Keratinocyte (primary cell): ENCODE data around the gene DCK. TPM values are rescaled to one million over a fixed set of nuclear protein-coding genes. Genes with fewer than 3 reads are reported as not detected.

Experiments used
- DNase-seq: peaks from one replicate; pipeline ENCODE4 v3.0.0-alpha.2; 2011; ENCODE audit warnings: low read depth, missing footprints, low spot score
- FAIRE-seq: peaks from 2 replicates; lab custom pipeline; 2011; peaks lifted over from hg19 to GRCh38; lab: Jason Lieb, UNC
- H2AFZ ChIP-seq: 2 replicates; pipeline ENCODE4 v1.6.0; 2012; ENCODE audit warnings: low read length, control low read depth, inconsistent platforms; ENCODE audit not compliant: control insufficient read depth
- H3K27ac ChIP-seq: 2 replicates; pipeline ENCODE4 v1.5.1; 2011; ENCODE audit warnings: low read length; ENCODE audit not compliant: control insufficient read depth, insufficient read depth
- H3K27me3 ChIP-seq: 3 replicates; pipeline ENCODE4 v1.6.0; 2011; ENCODE audit warnings: low read length; ENCODE audit not compliant: control insufficient read depth, insufficient read depth; ENCODE audit errors: extremely low read depth
- H3K36me3 ChIP-seq, 2 experiments: 2 replicates in 1 of 2; 3 replicates in 1 of 2; pipeline ENCODE4 v1.5.1; 2011; ENCODE audit warnings: low read length in 2 of 2, mild to moderate bottlenecking in 1 of 2; ENCODE audit not compliant: control insufficient read depth in 2 of 2, insufficient read depth in 2 of 2; ENCODE audit errors: extremely low read depth in 1 of 2
- H3K4me1 ChIP-seq: 3 replicates; pipeline ENCODE4 v1.5.1; 2011; ENCODE audit warnings: low read length; ENCODE audit not compliant: control insufficient read depth, insufficient read depth; ENCODE audit errors: extremely low read depth
- H3K4me2 ChIP-seq: 3 replicates; pipeline ENCODE4 v1.6.0; 2011; ENCODE audit warnings: low read depth, low read length; ENCODE audit not compliant: control insufficient read depth, insufficient read depth; ENCODE audit errors: extremely low read depth
- H3K4me3 ChIP-seq, 3 experiments: fragments of 200-600 bp in 1 of 3; sonication (generic) in 1 of 3; 2 replicates in 2 of 3; 3 replicates in 1 of 3; pipeline ENCODE4 v1.5.1; 2011 to 2016; ENCODE audit warnings: low read length in 3 of 3, mild to moderate bottlenecking in 3 of 3, control low read depth in 2 of 3, inconsistent platforms in 1 of 3, low read depth in 1 of 3, mixed read lengths in 1 of 3, mixed run types in 1 of 3, moderate library complexity in 1 of 3; ENCODE audit not compliant: control insufficient read depth in 2 of 3, insufficient read depth in 2 of 3; ENCODE audit errors: extremely low read depth in 1 of 3
- H3K79me2 ChIP-seq: 2 replicates; pipeline ENCODE4 v1.6.0; 2012; ENCODE audit warnings: low read length; ENCODE audit not compliant: control insufficient read depth, insufficient read depth
- H3K9ac ChIP-seq: 3 replicates; pipeline ENCODE4 v1.6.0; 2011; ENCODE audit warnings: low read length; ENCODE audit not compliant: control insufficient read depth, insufficient read depth; ENCODE audit errors: extremely low read depth
- H3K9me1 ChIP-seq: 3 replicates; pipeline ENCODE4 v1.6.0; 2011; ENCODE audit warnings: low read length; ENCODE audit not compliant: control insufficient read depth, insufficient read depth; ENCODE audit errors: extremely low read depth
- H3K9me3 ChIP-seq: 2 replicates; pipeline ENCODE4 v1.5.1; 2012; ENCODE audit warnings: low read depth, low read length; ENCODE audit not compliant: control insufficient read depth
- H4K20me1 ChIP-seq: 3 replicates; pipeline ENCODE4 v1.6.0; 2011; ENCODE audit warnings: low read length; ENCODE audit not compliant: control insufficient read depth, insufficient read depth; ENCODE audit errors: extremely low read depth
- CTCF ChIP-seq, 3 experiments: IDR thresholded peaks in 1 of 3; conservative IDR thresholded peaks in 1 of 3; optimal IDR thresholded peaks in 1 of 3; 2 replicates in 2 of 3; 3 replicates in 1 of 3; pipeline versions ENCODE3 to v1.5.1; 2011; ENCODE audit warnings: low read length in 3 of 3, mild to moderate bottlenecking in 3 of 3, moderate library complexity in 2 of 3, control low read depth in 1 of 3, inconsistent platforms in 1 of 3; ENCODE audit not compliant: insufficient read depth in 2 of 3; ENCODE audit errors: extremely low read depth in 1 of 3
- EZH2 ChIP-seq: IDR thresholded peaks from one replicate; pipeline ENCODE4 v1.6.1; 2012; ENCODE audit warnings: inconsistent platforms, mild to moderate bottlenecking, low read length, moderate library complexity
- dilution Hi-C: fragments of 300-500 bp; cut with MboI; formaldehyde crosslinking; loops from one replicate; pipeline ENCODE4 v1.7.0; 2020; ENCODE audit warnings: low sequenced_read_pairs; ENCODE audit not compliant: extremely low pct_ligation_motif_present
- polyA plus RNA-seq, 5 experiments: library from polyadenylated mRNA; depleted of rRNA in 3 of 5; stranded (reverse) in 3 of 5; stranded (forward) in 1 of 5; unstranded in 1 of 5; fragments of >200 nt; gene quantifications; 1 replicate in 1 of 5; 2 replicates in 3 of 5; 3 replicates in 1 of 5; pipeline versions ENCODE4 v1.2.1 to v1.2.3, GENCODE V29; 2011 to 2012; ENCODE audit warnings: missing spikeins in 2 of 5, low read depth in 1 of 5, low replicate concordance in 1 of 5

DCK gene
- polyA plus RNA-seq, 1 donor (not counting 4 experiments of a cell fraction or from before 2014, with no cell fraction given): 11.3 TPM

DNA sequence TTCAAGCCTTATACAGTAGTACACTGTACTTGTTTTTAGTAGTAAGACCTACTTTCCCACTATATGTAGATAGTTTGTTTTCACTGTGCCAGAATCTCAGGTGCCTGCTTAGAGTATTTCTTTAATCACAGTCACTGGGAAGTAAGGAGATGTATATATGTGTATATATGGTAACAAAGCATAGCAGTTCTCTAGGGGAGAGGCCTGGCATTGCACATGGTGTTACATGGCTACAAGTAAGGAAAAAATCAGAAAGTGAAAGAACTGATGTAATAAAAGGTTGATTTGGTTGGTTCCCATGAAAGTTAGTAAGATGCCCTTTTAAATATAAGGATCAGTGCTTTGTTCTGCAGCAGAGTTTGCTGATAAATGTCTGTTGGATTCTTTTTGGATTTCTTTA lies 9.3 kb upstream of the DCK start:
- Histone ChIP-seq H3K9me3 (no peaks in the 10 kb centered on the region), H3K79me2 (no peaks in the 10 kb centered on the region), H3K4me1 (no peaks in the 10 kb centered on the region), H4K20me1 (no peaks in the 10 kb centered on the region), H3K27ac (no peak overlapping the region), H3K36me3 (no peaks in the 10 kb centered on the region), H2AFZ (no peak overlapping the region), H3K4me2 (no peak overlapping the region), H3K9me1 (no peaks in the 10 kb centered on the region), H3K27me3 (no peaks in the 10 kb centered on the region), H3K9ac (no peak overlapping the region), H3K4me3 (no peak overlapping the region)
- FAIRE-seq (no peak), DNase-seq (no peak)
- dilution Hi-C loops: no loop called here
- TF ChIP-seq EZH2 (no peak), CTCF (optimal IDR thresholded peaks at IDR 0.05 in 1 of 3, IDR thresholded peaks at IDR 0.05 in 1 of 3, conservative IDR thresholded peaks at IDR 0.05 in 1 of 3; ENCODE audit: extremely low read depth in 1 of 3, insufficient read depth in 2 of 3, low read length in 3 of 3) (no peak)

- Histone ChIP-seq H3K4me1 (no peaks in the 10 kb centered on the region), H3K9me1 (no peaks in the 10 kb centered on the region), H3K36me3 (no peaks in the 10 kb centered on the region), H3K27me3 (no peaks in the 10 kb centered on the region), H2AFZ (no peak overlapping the region), H3K79me2 (no peaks in the 10 kb centered on the region), H3K9me3 (no peaks in the 10 kb centered on the region), H3K9ac (no peak overlapping the region), H3K4me2 (no peak overlapping the region), H3K27ac (no peak overlapping the region), H3K4me3 (no peak overlapping the region), H4K20me1 (no peaks in the 10 kb centered on the region)
- dilution Hi-C loops: no loop called here
- TF ChIP-seq EZH2: no peak
- no peak for TF ChIP-seq CTCF (optimal IDR thresholded peaks at IDR 0.05 in 1 of 3, IDR thresholded peaks at IDR 0.05 in 1 of 3, conservative IDR thresholded peaks at IDR 0.05 in 1 of 3; ENCODE audit: extremely low read depth in 1 of 3, insufficient read depth in 2 of 3, low read length in 3 of 3)
- FAIRE-seq (no peak), DNase-seq (no peak)
Observed at GRCh38 chr4:70984589-70984988, 8.9 kb upstream of the DCK start.
